C4-2B (cell line): ENCODE results near the gene ZSCAN1.

ENCODE experiments used
- ZFX ChIP-seq: fragments of 450-650 bp; IDR thresholded peaks from 2 replicates; pipeline ENCODE4 v1.6.1; 2017
- TF ChIP-seq, protein P1 (sequence below): fragments of 450-650 bp; conservative IDR thresholded peaks from 2 replicates; pipeline ENCODE4 v1.5.1; 2017; ENCODE audit warnings: mild to moderate bottlenecking

DNA sequence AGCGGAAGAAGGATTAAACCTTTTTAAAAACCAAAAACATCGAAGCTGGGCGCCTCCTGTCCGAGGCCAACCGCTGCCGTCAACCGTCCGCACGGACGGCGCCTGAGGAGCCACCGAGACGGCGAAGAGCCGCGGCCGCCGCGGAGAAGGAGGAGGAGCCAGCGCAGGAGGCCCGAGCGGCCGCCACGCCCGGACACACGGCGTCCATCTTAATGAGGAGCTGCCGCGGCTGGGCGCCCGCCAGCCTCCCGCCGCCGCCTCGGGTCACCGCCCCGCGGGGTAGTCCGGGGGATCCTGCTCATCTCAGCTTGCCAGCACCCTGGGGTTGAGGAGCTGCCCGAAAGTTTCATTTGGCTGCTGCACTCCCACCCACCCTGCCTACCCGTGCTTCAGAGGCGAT lies 10.6 kb downstream of the ZSCAN1 start:
- TF ChIP-seq, protein P1, sequence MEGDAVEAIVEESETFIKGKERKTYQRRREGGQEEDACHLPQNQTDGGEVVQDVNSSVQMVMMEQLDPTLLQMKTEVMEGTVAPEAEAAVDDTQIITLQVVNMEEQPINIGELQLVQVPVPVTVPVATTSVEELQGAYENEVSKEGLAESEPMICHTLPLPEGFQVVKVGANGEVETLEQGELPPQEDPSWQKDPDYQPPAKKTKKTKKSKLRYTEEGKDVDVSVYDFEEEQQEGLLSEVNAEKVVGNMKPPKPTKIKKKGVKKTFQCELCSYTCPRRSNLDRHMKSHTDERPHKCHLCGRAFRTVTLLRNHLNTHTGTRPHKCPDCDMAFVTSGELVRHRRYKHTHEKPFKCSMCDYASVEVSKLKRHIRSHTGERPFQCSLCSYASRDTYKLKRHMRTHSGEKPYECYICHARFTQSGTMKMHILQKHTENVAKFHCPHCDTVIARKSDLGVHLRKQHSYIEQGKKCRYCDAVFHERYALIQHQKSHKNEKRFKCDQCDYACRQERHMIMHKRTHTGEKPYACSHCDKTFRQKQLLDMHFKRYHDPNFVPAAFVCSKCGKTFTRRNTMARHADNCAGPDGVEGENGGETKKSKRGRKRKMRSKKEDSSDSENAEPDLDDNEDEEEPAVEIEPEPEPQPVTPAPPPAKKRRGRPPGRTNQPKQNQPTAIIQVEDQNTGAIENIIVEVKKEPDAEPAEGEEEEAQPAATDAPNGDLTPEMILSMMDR = no peak
- no peak for TF ChIP-seq ZFX
